ENCODE data around the gene TMEM221. TPM values are rescaled to one million over a fixed set of nuclear protein-coding genes. Genes with fewer than 3 reads are reported as not detected.

Gene TMEM221
- total and polyA plus RNA-seq, 3 donors from 2014 or later, result 0.68 to 2.6 (median 1.4) TPM

DNA sequence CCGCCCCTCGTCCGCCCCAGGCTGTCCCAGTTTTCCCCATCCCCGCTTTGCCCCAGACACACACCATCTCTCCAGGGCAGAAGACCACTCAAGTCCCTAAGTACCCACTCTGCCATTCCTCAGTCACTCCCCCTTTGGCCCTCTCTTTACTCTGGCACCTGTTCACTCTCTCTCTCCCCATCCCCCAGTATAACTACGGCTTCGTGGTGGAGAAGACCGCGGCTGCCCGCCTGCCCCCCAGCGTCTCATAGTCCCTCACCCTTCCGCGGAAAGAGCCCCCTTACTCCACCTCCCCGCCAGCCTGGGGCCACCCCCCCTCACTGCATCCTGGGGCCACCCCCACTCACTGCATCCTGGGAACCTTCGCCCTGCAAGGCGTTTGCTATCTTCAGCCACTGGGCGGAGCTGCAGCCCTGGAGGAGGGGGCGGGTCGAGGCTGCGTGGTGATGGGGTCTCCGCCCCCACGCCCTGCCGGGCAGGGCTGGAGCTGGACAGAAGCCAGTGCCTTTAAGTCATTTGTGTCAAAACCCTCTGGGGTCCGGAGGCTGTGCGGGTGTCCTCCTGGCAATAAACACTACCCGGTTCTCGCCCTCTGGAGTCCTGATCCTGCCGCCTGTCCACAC, 23.6 kb downstream of the TMEM221 start:
- Histone ChIP-seq H3K27me3 (no peaks in the 10 kb centered on the region), H3K4me3 (peak overlapping the region in 1 of 2 donors; percentile 2), H3K9me3 (no peaks in the 10 kb centered on the region), H3K4me1 (peaks cover 11% of the 10 kb centered on the region), H3K36me3 (ENCODE audit: low read depth, missing control alignments) (no peaks in the 10 kb centered on the region), H3K27ac (no peak overlapping the region)
- intact Hi-C loops (cut with DNase I; ENCODE audit: low total_unique reads), result no loop called here
- WGBS, 2 donors, result 21 to 32% methylated on average over 15 to 27 of the region's 27 CpGs
- no peak for TF ChIP-seq POLR2A (IDR thresholded peaks at IDR 0.05)
- TF ChIP-seq, protein P1, sequence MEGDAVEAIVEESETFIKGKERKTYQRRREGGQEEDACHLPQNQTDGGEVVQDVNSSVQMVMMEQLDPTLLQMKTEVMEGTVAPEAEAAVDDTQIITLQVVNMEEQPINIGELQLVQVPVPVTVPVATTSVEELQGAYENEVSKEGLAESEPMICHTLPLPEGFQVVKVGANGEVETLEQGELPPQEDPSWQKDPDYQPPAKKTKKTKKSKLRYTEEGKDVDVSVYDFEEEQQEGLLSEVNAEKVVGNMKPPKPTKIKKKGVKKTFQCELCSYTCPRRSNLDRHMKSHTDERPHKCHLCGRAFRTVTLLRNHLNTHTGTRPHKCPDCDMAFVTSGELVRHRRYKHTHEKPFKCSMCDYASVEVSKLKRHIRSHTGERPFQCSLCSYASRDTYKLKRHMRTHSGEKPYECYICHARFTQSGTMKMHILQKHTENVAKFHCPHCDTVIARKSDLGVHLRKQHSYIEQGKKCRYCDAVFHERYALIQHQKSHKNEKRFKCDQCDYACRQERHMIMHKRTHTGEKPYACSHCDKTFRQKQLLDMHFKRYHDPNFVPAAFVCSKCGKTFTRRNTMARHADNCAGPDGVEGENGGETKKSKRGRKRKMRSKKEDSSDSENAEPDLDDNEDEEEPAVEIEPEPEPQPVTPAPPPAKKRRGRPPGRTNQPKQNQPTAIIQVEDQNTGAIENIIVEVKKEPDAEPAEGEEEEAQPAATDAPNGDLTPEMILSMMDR (IDR thresholded peaks at IDR 0.05), result peak in 2 of 3 experiments; percentile 29 to 32
- peak; percentile 70 for DNase-seq

DNA sequence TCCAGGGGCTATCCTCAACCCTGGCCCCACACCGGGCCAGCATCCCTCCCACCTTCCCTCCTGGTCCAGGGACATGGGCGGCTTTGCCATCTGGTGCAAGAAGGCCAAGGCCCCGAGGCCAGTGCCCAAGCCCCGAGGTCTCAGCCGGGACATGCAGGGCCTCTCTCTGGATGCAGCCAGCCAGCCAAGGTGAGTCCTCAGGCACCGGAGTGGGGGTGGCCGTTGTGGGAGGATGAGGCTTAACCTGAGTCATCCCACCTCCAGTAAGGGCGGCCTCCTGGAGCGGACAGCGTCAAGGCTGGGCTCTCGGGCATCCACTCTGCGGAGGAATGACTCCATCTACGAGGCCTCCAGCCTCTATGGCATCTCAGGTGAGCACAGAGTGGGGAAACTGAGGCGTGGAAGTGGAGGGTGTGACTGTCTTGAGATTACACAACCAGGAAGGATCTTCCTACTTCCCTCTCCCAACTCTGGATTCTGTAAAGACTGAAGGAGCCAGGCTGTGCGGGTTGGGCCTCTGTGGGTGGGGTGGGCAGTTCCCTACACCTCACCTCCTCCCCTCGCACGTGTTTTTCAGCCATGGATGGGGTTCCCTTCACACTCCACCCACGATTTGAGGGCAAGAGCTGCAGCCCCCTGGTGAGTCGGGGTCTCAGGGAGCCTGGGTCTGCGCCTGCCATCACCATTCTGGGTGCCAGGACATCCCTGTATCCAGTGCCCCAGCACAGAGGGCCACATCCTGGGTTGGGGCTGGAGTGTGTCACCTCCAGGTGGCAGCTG, 24.8 kb downstream of the TMEM221 start:
- WGBS, 2 donors, result 86 to 92% methylated on average over 13 to 19 of the region's 20 CpGs
- TF ChIP-seq POLR2A (IDR thresholded peaks at IDR 0.05), result no peak
- TF ChIP-seq, protein P1 (IDR thresholded peaks at IDR 0.05), result no peak
- intact Hi-C loops (cut with DNase I; ENCODE audit: low total_unique reads), result no loop called here
- Histone ChIP-seq H3K9me3 (no peaks in the 10 kb centered on the region), H3K36me3 (ENCODE audit: low read depth, missing control alignments) (no peaks in the 10 kb centered on the region), H3K4me1 (peaks cover 12% of the 10 kb centered on the region), H3K27ac (no peak overlapping the region), H3K4me3 (no peak overlapping the region), H3K27me3 (no peaks in the 10 kb centered on the region)
- DNase-seq, result no peak

DNA sequence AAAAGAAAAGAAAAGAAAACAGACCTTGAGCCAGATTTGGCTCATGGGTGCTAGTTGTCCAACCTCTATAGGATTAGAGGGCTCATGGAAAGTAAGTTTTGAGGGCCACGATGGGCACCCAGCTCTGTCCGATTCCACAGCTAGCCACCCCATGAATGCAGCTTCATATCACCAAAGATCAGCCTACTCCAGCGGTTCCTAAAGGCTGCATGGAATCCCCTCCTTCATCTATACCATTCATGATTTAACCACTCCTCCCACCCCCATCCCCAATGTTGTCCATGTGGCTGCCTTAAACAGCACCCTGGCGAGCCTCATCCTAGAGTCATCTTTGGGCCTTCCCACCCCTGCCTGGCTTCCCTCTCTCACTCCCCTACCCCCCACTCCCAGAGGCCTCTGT, 26.5 kb downstream of the TMEM221 start:
- no peaks in the 10 kb centered on the region for H3K27me3 ChIP-seq
- TF ChIP-seq, protein P1 (IDR thresholded peaks at IDR 0.05), result no peak
- no peak for TF ChIP-seq POLR2A (IDR thresholded peaks at IDR 0.05)
- WGBS, 2 donors, result 90 to 93% methylated on average over 4 of the region's 4 CpGs
- peaks cover 12% of the 10 kb centered on the region for H3K4me1 ChIP-seq
- H3K27ac ChIP-seq, result no peak overlapping the region
- no peak for DNase-seq
- intact Hi-C loops (cut with DNase I; ENCODE audit: low total_unique reads), result no loop called here
- no peaks in the 10 kb centered on the region for H3K36me3 ChIP-seq (ENCODE audit: low read depth, missing control alignments)
- no peaks in the 10 kb centered on the region for H3K9me3 ChIP-seq
- no peak overlapping the region for H3K4me3 ChIP-seq

DNA sequence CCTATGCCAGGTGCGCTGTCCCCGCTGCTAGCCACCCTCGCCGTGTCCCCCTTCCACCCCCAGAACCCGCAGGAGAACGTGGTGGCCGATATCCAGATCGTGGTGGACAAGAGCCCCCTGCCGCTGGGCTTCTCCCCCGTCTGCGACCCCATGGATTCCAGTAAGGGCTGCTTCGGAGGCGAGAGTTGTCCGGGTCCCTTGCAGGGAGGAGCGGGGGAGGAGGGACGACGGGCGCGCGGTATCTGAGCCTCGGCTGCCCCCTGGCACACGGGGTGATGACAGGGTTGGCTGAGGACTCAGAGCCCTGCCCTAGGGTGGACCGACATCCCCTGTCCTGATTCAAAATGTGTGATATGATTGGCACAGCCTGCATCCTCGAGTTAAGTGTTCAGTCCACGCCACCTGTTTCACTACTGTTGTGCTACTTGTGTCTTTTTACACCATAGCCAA, 28.0 kb downstream of the TMEM221 start:
- TF ChIP-seq, protein P1 (IDR thresholded peaks at IDR 0.05), result no peak
- TF ChIP-seq POLR2A (IDR thresholded peaks at IDR 0.05), result no peak
- Histone ChIP-seq H3K27me3 (no peaks in the 10 kb centered on the region), H3K27ac (peak overlapping the region; percentile 80 to 81), H3K4me1 (peaks cover 12% of the 10 kb centered on the region), H3K36me3 (ENCODE audit: low read depth, missing control alignments) (no peaks in the 10 kb centered on the region), H3K9me3 (no peaks in the 10 kb centered on the region), H3K4me3 (peak overlapping the region; percentile 81 to 86)
- intact Hi-C loops (cut with DNase I; ENCODE audit: low total_unique reads), result no loop called here
- WGBS, 2 donors, result 4 to 22% methylated on average over 3 to 25 of the region's 25 CpGs
- DNase-seq, result peak; percentile 55
